Trophoblast cell (in vitro differentiated cells and primary cell): ENCODE measurements around the gene SYNM.

ENCODE experiments used
- DNase-seq, 2 donors: peaks; one replicate each; pipeline ENCODE4 v3.0.0-alpha.2; 2016
- H2AFZ ChIP-seq: 2 replicates; pipeline ENCODE4 v1.6.1; 2013; ENCODE audit warnings: low read length, moderate library complexity, mild to moderate bottlenecking; ENCODE audit not compliant: insufficient read depth, poor library complexity
- H2AK5ac ChIP-seq: 2 replicates; pipeline ENCODE4 v1.6.1; 2013; ENCODE audit warnings: mild to moderate bottlenecking, low read length
- H2BK120ac ChIP-seq: 2 replicates; pipeline ENCODE4 v1.6.1; 2013; ENCODE audit warnings: low read length, mild to moderate bottlenecking, moderate library complexity; ENCODE audit not compliant: insufficient read depth, poor library complexity
- H2BK12ac ChIP-seq: 2 replicates; pipeline ENCODE4 v1.6.1; 2013; ENCODE audit warnings: mild to moderate bottlenecking, low read length, moderate library complexity
- H2BK5ac ChIP-seq: 2 replicates; pipeline ENCODE4 v1.6.1; 2013; ENCODE audit warnings: low read length, low read depth, moderate library complexity, mild to moderate bottlenecking; ENCODE audit not compliant: poor library complexity
- H3K14ac ChIP-seq: 2 replicates; pipeline ENCODE4 v1.6.1; 2013; ENCODE audit warnings: mild to moderate bottlenecking, low read length
- H3K18ac ChIP-seq: 2 replicates; pipeline ENCODE4 v1.6.1; 2013; ENCODE audit warnings: mild to moderate bottlenecking, low read length
- H3K23ac ChIP-seq: 2 replicates; pipeline ENCODE4 v1.6.1; 2013; ENCODE audit warnings: low read length
- H3K27ac ChIP-seq: 2 replicates; pipeline ENCODE4 v1.5.1; 2013; ENCODE audit warnings: low read depth, mild to moderate bottlenecking, inconsistent platforms, low read length, moderate library complexity
- H3K27me3 ChIP-seq: 2 replicates; pipeline ENCODE4 v1.6.1; 2013; ENCODE audit warnings: inconsistent platforms, mild to moderate bottlenecking, low read length, moderate library complexity; ENCODE audit not compliant: insufficient read depth
- H3K36me3 ChIP-seq, 2 experiments: 1 replicate in 1 of 2; 2 replicates in 1 of 2; pipeline ENCODE4 v1.6.1; 2013; ENCODE audit warnings: low read length in 2 of 2, mild to moderate bottlenecking in 2 of 2, moderate library complexity in 1 of 2; ENCODE audit not compliant: insufficient read depth in 2 of 2, control insufficient read depth in 1 of 2
- H3K4ac ChIP-seq: 2 replicates; pipeline ENCODE4 v1.6.1; 2013; ENCODE audit warnings: low read depth, mild to moderate bottlenecking, low read length, moderate library complexity
- H3K4me1 ChIP-seq, 2 experiments: 1 replicate in 1 of 2; 2 replicates in 1 of 2; pipeline ENCODE4 v1.6.1; 2013; ENCODE audit warnings: low read length in 2 of 2, mild to moderate bottlenecking in 2 of 2, moderate library complexity in 1 of 2; ENCODE audit not compliant: insufficient read depth in 2 of 2, control insufficient read depth in 1 of 2
- H3K4me2 ChIP-seq: 2 replicates; pipeline ENCODE4 v1.6.1; 2013; ENCODE audit warnings: inconsistent platforms, mild to moderate bottlenecking, low read length, moderate library complexity
- H3K4me3 ChIP-seq: 2 replicates; pipeline ENCODE4 v1.5.1; 2013; ENCODE audit warnings: mild to moderate bottlenecking, low read depth, low read length, inconsistent platforms
- H3K79me1 ChIP-seq: one replicate; pipeline ENCODE4 v1.6.1; 2013; ENCODE audit warnings: low read length
- H3K79me2 ChIP-seq: 2 replicates; pipeline ENCODE4 v1.6.1; 2013; ENCODE audit warnings: low read length, mild to moderate bottlenecking; ENCODE audit not compliant: control insufficient read depth, insufficient read depth, poor library complexity
- H3K9ac ChIP-seq: 2 replicates; pipeline ENCODE4 v1.6.1; 2013; ENCODE audit warnings: mild to moderate bottlenecking, low read length
- H3K9me3 ChIP-seq: 2 replicates; pipeline ENCODE4 v1.6.1; 2013; ENCODE audit warnings: low read depth, mild to moderate bottlenecking, control low read depth, inconsistent platforms, low read length; ENCODE audit not compliant: insufficient read depth
- H4K12ac ChIP-seq: 2 replicates; pipeline ENCODE4 v1.6.1; 2013; ENCODE audit warnings: low read depth, mild to moderate bottlenecking, low read length, moderate library complexity
- H4K8ac ChIP-seq: 2 replicates; pipeline ENCODE4 v1.6.1; 2013; ENCODE audit warnings: low read depth, mild to moderate bottlenecking, low read length, moderate library complexity
- H4K91ac ChIP-seq: one replicate; pipeline ENCODE4 v1.6.1; 2013; ENCODE audit warnings: low read depth, mild to moderate bottlenecking, low read length, moderate library complexity
- WGBS: extraction: QIAGEN DNeasy Blood & Tissue Kit; methylation state at CpG from one replicate; pipeline ENCODE4 v1.1.7; 2013; ENCODE audit warnings: missing lambda C conversion rate; ENCODE audit not compliant: insufficient read length, insufficient coverage; ENCODE audit errors: extremely low coverage; 5-methylcytosine and 5-hydroxymethylcytosine counted together

SYNM gene

DNA sequence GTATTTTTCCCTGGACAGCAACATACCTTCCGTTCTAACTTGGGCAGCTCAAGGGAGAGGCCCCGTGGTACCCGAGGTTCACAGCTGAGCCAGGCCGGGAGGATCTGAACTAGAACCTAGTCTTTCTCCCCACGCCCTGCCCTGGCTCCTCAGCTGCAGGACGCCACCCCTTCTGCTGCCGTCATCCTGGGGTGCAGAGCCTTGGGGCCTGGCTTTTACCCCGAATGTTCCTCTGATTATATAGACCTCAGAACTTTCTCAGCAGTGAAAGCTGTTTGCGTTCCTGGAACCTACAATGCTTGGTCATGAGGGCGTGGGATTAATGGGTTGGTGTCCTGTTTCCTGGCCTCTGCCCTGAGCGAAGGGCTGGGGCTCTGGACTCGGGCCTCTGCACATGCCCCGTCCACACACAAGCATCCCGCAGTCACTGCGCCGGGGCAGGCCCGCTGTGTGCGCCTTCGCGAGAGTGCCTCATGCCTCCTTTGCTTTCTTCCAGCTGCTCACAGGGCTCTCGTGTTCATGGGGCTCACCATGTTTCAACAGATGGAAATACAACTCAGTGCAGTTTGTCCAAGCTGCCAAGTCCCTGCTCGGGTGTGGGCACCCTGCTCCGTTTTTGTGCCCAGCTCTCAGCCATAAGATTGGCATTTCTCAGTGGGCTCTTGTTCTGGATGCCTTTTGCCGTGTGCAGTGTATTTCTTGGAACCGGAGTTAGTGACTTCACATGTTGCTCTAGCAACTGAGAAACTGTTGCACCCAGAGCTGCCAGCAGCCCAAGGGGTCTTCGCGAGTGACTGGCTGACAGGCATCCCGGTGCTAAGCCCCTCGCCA is 20.4 kb downstream of the SYNM start:
- H3K27me3 ChIP-seq, result no peaks in the 10 kb centered on the region
- peak overlapping the region; percentile 43 for H4K8ac ChIP-seq
- peaks cover 13% of the 10 kb centered on the region for H3K79me2 ChIP-seq
- no peak overlapping the region for H3K23ac ChIP-seq
- DNase-seq, result no peak
- no peak overlapping the region for H3K4me3 ChIP-seq
- peak overlapping the region; percentile 93 for H2BK12ac ChIP-seq
- H3K36me3 ChIP-seq, result peaks cover 8 to 19% of the 10 kb centered on the region in 2 experiments
- H3K4me2 ChIP-seq, result no peak overlapping the region
- peaks cover 31% of the 10 kb centered on the region for H3K79me1 ChIP-seq
- peak overlapping the region; percentile 89 for H3K27ac ChIP-seq
- H4K91ac ChIP-seq, result peak overlapping the region; percentile 89
- peak overlapping the region; percentile 61 for H2AK5ac ChIP-seq
- H2BK5ac ChIP-seq, result peak overlapping the region; percentile 47
- H3K9me3 ChIP-seq, result peaks cover 2% of the 10 kb centered on the region
- peak overlapping the region; percentile 44 for H3K18ac ChIP-seq
- no peak overlapping the region for H3K9ac ChIP-seq
- peak overlapping the region; percentile 73 for H3K14ac ChIP-seq
- no peak overlapping the region for H4K12ac ChIP-seq
- H2BK120ac ChIP-seq, result peak overlapping the region; percentile 92
- peak overlapping the region; percentile 3 for H2AFZ ChIP-seq
- no CpG with 5 or more reads among the region's 29 CpGs for WGBS
- peak overlapping the region; percentile 47 for H3K4ac ChIP-seq
- H3K4me1 ChIP-seq, result peaks cover 39 to 47% of the 10 kb centered on the region in 2 experiments

DNA sequence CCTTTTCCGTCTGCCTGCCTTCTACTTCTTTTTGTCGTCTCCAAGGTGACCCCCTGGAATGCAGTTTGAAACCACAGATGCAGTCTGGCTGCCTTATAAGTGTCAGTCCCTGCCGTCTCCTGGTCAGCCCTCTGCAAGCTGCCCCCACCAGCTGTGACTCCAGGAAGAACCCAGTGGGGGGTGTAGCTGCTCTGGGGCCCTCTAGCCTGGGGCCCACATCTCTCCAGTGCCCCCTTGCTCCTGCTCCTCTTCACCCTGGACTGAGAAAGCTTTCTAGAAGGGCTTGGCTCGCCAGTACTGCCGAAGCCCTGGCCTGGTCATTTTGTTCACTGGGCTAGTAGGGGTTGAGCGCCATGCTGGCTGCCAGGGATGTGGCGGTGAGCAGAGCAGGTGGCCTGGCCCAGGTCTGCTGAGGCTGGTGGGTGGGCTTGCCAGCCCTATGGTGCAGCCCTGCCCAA is 21.3 kb downstream of the SYNM start:
- Histone ChIP-seq H3K4ac (peak overlapping the region; percentile 42), H2BK120ac (peak overlapping the region; percentile 93), H2AK5ac (peak overlapping the region; percentile 49), H4K91ac (peak overlapping the region; percentile 59), H3K9me3 (no peaks in the 10 kb centered on the region), H3K79me1 (peaks cover 31% of the 10 kb centered on the region), H3K27ac (peak overlapping the region; percentile 16), H3K4me2 (peak overlapping the region; percentile 42), H3K36me3 (peaks cover 17 to 27% of the 10 kb centered on the region in 2 experiments), H3K27me3 (no peaks in the 10 kb centered on the region), H2BK5ac (peak overlapping the region; percentile 55), H3K18ac (peak overlapping the region; percentile 57), H3K9ac (no peak overlapping the region), H2BK12ac (peak overlapping the region; percentile 48), H3K23ac (no peak overlapping the region), H2AFZ (no peak overlapping the region), H3K14ac (peak overlapping the region; percentile 33), H3K79me2 (peaks cover 13% of the 10 kb centered on the region), H3K4me3 (no peak overlapping the region), H4K12ac (no peak overlapping the region), H3K4me1 (peaks cover 34 to 38% of the 10 kb centered on the region in 2 experiments), H4K8ac (peak overlapping the region; percentile 51)
- no peak for DNase-seq
- whole genome bisulfite sequencing, result no CpG with 5 or more reads among the region's 7 CpGs

DNA sequence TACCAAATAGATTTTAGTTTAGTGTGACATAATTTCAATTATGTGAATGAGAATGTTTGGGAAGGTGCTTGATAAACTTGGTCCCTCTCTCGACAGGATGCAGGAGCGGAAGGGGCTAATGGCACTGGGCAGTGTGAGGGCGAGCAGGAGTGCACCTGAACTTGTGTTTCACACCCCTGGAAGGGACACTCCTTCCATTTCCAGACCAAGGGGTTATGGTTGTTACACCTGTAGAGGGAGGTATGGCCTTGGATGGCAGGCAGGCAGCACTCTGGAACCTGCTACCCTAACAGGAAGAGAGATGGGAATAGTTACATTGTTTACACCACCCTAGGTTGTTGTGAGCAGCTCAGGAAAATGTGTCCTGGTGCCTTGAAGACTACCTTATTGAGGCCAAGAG is 22.1 kb downstream of the SYNM start:
- Histone ChIP-seq H3K27ac (no peak overlapping the region), H3K18ac (no peak overlapping the region), H3K27me3 (no peaks in the 10 kb centered on the region), H4K91ac (no peak overlapping the region), H2BK120ac (no peak overlapping the region), H3K23ac (no peak overlapping the region), H2BK5ac (no peak overlapping the region), H3K9me3 (no peaks in the 10 kb centered on the region), H3K4me1 (peaks cover 32 to 36% of the 10 kb centered on the region in 2 experiments), H4K8ac (no peak overlapping the region), H3K9ac (no peak overlapping the region), H3K4me2 (no peak overlapping the region), H2BK12ac (peak overlapping the region; percentile 7), H3K4ac (no peak overlapping the region), H3K14ac (no peak overlapping the region), H3K36me3 (peaks cover 24 to 35% of the 10 kb centered on the region in 2 experiments), H4K12ac (no peak overlapping the region), H2AFZ (no peak overlapping the region), H3K79me1 (peaks cover 31% of the 10 kb centered on the region), H3K79me2 (peaks cover 13% of the 10 kb centered on the region), H2AK5ac (no peak overlapping the region), H3K4me3 (no peak overlapping the region)
- no CpG with 5 or more reads among the region's 3 CpGs for WGBS
- no peak for DNase-seq

DNA sequence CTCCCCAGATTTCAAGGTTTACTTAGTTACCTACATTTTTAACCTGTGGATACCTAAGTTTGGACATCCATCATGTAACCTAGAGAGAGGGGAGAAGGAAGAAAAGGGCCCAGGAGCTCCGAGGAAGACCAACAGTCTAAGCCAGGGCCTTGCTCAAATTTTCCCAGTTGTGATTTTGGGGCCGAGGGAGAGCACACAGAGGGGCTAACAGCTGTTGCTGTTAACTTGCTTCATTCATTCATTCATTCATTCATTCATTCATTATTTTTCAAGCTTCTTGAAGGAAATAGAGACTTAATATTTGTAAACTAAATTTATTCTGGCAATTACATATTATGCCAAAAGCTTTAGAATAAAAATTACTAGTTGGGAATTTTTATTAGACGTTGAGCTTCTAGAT is 22.9 kb downstream of the SYNM start:
- WGBS, result no CpG with 5 or more reads among the region's 3 CpGs
- no peak overlapping the region for H2BK12ac ChIP-seq

More for the DNA sequence above, 22.9 kb downstream of the SYNM start:
- H3K18ac ChIP-seq, result no peak overlapping the region
- peaks cover 29 to 44% of the 10 kb centered on the region in 2 experiments for H3K36me3 ChIP-seq
- no peak overlapping the region for H3K27ac ChIP-seq
- DNase-seq, result no peak
- no peak overlapping the region for H4K12ac ChIP-seq
- no peak overlapping the region for H2BK120ac ChIP-seq
- no peaks in the 10 kb centered on the region for H3K9me3 ChIP-seq
- no peak overlapping the region for H3K4ac ChIP-seq
- no peak overlapping the region for H4K91ac ChIP-seq
- H3K79me1 ChIP-seq, result peaks cover 31% of the 10 kb centered on the region
- H3K4me3 ChIP-seq, result no peak overlapping the region
- peaks cover 13% of the 10 kb centered on the region for H3K79me2 ChIP-seq
- H3K14ac ChIP-seq, result no peak overlapping the region
- no peak overlapping the region for H4K8ac ChIP-seq
- H3K9ac ChIP-seq, result no peak overlapping the region
- H2BK5ac ChIP-seq, result no peak overlapping the region
- peaks cover 32 to 36% of the 10 kb centered on the region in 2 experiments for H3K4me1 ChIP-seq
- H3K27me3 ChIP-seq, result no peaks in the 10 kb centered on the region
- no peak overlapping the region for H3K4me2 ChIP-seq
- H2AK5ac ChIP-seq, result no peak overlapping the region
- H3K23ac ChIP-seq, result no peak overlapping the region
- H2AFZ ChIP-seq, result no peak overlapping the region
